ENCODE results near the gene CDK10.

GRCh38 chr16:89685916-89686315 lies 573 bp upstream of the CDK10 start:
- no peak for TF ChIP-seq CTCF (IDR thresholded peaks at IDR 0.05; ENCODE audit: poor library complexity, severe bottlenecking)
- no peak for TF ChIP-seq EZH2 (IDR thresholded peaks at IDR 0.05; ENCODE audit: borderline replicate concordance, insufficient read depth, low read length, poor library complexity, severe bottlenecking)
- TF ChIP-seq REST (IDR thresholded peaks at IDR 0.05; ENCODE audit: borderline replicate concordance), result no peak

Measured in neural cell (in vitro differentiated cells).